ENCODE measurements around the gene COMMD10.
A peak's percentile ranks its signal among the peaks of the same experiment; 100 is the strongest.
"Not testable (repeated sequence)": the region's sequence is repeated elsewhere in the genome, so short reads cannot be mapped to it uniquely, and the experiment has no call there.

Gene COMMD10

DNA sequence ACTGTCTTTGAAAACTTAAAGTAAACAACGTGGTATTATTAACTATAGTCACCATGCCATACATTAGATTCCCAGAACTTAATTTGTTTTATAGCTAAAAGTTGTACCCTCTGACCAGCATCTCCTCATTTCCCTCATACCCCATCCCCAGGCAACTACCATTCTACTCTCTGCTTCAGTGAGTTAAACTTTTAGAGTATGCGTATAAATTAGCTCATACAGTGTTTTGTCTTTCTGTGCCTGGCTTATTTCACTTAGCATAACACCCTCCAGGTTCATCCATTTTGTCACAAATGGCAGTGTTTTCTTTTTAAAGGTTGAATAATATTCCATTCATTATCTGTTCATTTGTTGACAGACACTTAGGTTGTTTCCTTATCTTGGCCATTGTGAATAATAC, 14.2 kb downstream of the COMMD10 start:
- DNase-seq, result no peak

DNA sequence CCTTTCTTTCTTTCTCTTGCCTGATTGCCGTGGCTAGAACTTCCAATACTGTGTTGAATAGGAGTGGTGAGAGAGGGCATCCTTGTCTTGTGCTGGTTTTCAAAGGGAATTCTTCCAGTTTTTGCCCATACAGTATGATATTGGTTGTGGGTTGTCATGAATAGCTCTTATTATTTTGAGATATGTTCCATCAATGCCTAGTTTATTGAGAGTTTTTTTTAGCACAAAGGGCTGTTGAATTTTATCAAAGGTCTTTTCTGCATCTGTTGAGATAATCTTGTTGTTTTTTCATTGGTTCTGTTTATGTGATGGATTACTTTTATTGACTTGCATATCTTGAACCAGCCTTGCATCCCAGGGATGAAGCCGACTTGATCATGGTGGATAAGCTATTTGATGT, 20.1 kb downstream of the COMMD10 start:
- DNase-seq, result not testable (repeated sequence)

DNA sequence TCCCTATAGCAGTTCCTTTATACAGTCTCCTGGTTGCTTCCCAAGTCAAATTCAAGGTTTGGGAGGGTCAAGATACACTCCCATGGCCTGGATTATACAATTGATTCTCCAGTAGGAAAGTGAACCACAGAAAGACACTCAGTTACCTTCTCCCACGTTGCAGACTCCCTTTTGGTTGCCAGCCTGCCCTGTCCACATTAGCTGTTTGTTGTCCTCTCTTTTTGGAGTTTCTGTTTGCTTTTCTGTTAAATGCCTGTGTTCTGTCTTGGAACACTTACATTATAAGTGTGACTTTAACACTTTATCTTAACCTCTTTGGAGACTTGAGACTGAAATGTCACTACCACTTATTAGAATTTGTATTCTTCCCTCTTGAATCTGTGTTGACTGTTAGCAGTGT, 30.3 kb downstream of the COMMD10 start:
- no peak for DNase-seq

DNA sequence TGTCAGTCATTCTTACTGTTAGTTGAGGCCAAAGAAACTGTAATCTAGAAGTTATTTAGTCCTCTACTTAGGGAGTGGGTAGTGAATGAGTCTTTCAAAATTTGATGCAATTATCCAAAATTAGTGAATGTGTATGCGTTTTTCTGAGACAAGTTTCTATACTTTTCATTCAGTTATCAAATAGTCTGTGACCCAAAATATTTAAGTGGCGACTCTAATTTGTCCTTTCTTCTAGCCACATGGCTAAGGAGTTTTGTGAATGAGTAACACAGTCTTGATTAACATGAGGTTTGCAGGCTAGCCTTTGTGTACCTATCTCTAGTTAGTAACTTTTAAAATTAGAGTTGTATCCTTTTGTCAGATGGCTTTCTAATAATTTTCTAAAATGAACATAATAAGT, 45.6 kb downstream of the COMMD10 start:
- no peak for DNase-seq

GRCh38 chr5:116130976-116131375, 46.2 kb downstream of the COMMD10 start:
- no peak for DNase-seq

GRCh38 chr5:116133281-116133680, 48.5 kb downstream of the COMMD10 start:
- no peak for DNase-seq

DNA sequence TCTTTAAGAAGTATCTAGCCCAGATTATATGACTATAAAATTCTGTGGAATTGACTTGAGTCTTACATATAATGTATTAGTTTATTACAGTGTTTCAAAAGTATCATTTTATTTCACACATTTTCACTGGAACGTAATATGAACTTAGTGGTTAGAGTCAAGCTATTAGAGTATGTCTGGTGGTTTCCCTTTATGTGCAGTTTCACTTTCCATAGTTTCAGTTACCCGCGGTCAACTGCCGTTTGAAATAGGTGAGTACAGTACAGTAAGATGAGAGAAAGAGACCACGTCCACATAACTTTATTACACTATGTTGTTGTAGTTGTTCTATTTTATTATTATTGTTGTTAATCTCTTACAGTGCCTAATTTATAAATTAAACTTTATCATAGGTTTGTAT, 50.5 kb downstream of the COMMD10 start:
- DNase-seq, result no peak

- peak; percentile 9 for DNase-seq
Observed at GRCh38 chr5:116137544-116138378, 52.9 kb downstream of the COMMD10 start.

- no peak for DNase-seq
Observed at GRCh38 chr5:116142495-116142894, 57.7 kb downstream of the COMMD10 start.

DNA sequence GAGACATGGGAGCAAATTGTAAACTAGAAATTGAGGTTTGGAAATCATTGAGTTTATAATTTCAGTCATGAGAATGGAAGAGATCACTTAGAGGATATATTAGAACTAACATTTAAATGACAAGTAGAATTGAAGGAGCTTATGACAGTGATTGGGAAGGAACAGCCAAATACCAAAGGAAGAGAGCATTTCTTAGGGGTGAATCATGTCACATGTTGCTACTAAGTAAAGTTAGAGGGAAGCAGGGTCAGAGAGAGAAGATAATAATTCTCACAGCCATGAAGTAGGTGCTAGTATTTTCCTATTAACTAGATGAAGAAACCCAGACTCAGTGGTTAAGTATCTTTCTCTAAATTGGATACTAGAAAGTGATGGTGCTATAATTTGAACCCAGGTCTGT, 59.3 kb downstream of the COMMD10 start:
- DNase-seq, result no peak

DNA sequence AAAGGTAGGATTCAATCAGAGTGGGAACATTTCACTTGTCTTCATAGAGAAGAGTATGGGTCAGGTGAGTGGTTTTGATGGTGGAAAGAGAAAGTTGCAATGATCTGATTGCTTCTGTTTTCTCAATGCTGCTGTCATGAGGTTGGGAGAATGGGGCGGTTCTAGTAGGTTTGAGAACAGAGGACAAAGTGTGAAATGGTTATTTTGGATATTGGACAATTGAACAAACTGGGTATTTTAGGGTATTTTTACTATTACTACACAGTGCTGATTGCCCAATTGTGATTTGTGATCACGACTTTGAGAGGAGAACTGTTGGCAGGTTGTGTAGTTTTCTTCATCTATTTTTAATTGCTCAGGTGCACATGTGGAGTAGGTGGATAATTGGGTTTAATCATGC, 60.2 kb downstream of the COMMD10 start:
- DNase-seq, result no peak

- DNase-seq, result no peak
Observed at GRCh38 chr5:116145416-116145815, 60.6 kb downstream of the COMMD10 start.

- DNase-seq, result no peak
Observed at GRCh38 chr5:116152169-116152568, 67.3 kb downstream of the COMMD10 start.

- no peak for DNase-seq
Observed at GRCh38 chr5:116153687-116154174, 68.9 kb downstream of the COMMD10 start.

GRCh38 chr5:116154252-116154651, 69.4 kb downstream of the COMMD10 start:
- DNase-seq, result no peak

GRCh38 chr5:116154931-116155330, 70.1 kb downstream of the COMMD10 start:
- DNase-seq, result no peak

DNA sequence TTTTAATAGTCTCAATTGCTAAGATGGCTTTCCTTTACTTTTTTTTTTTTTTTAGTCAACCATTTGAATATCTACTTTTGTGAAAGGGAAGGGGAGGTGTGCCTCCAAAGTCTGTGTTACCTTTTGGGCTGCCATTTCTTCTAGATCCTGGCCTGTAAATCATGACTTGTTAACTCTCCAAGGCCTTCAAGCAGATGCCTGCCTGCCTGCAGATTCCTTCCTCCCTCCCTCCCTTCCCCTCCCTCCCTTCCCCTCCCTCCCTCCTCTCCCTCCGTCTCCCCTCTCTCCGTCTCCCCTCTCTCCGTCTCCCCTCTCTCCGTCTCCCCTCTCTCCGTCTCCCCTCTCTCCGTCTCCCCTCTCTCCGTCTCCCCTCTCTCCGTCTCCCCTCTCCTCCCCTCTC, 73.1 kb downstream of the COMMD10 start:
- DNase-seq, result no peak

DNA sequence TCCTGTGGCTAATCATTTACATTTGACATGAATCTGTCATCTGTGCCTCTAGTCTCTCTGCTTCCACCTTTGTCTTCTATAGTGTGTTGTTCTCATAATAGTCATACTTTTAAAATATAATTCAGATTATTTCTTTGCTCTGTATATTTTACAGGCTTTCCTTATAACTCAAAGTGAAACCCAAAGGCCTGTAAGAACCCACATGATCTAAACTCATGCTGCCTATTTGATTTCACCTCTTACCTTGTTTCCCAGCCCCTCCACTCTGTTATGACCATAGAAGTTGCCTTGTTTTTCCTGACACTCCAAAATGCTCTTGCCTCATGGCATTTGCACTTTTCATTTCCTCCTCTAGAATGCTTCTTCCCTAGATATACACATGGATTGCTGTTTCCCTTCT, 74.2 kb downstream of the COMMD10 start:
- no peak for DNase-seq

DNA sequence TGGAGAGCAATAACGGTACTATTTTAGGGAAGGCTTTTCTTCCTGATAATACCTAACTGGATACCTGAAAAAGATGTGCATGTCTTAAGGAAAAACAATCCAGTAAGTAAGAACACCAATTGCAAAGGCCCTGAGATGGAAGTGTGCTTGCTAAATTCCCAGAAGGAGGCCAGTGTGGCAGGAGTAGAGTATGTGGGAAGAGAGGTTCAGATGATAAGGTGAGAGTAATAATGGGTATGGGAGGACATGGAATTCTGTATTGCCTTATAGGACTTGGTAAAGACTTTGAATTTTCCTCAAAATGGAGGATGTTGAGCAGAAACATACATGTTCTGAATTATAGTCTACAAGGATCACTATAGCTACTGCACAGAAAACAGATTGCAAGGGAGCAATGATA, 89.3 kb downstream of the COMMD10 start:
- DNase-seq, result no peak

GRCh38 chr5:116176121-116176520, 91.3 kb downstream of the COMMD10 start:
- no peak for DNase-seq

- no peak for DNase-seq
Observed at GRCh38 chr5:116178925-116179324, 94.1 kb downstream of the COMMD10 start.

GRCh38 chr5:116209166-116209565, 124.3 kb downstream of the COMMD10 start:
- no peak for DNase-seq

- DNase-seq, result no peak
Observed at GRCh38 chr5:116212225-116212624, 127.4 kb downstream of the COMMD10 start.

DNA sequence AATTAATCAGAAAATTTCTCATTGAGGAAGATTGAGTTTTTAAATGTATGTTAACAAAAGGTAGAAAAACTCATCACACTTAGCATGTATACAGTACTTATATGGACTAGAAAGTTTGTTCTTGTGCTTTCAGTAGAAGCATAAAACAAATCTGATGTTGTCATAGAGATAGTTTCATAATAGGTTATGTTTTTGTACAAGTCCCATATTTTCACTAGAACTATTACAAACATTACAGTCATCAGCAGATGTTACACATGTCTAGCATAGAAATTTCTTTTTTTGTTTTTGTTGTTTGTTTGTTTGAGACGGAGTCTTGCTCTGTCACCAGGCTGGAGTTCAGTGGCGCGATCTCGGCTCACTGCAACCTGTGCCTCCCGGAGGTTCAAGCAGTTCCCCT, 131.4 kb downstream of the COMMD10 start:
- no peak for DNase-seq
